Suprapubic skin (tissue), 4 donors: ENCODE data around the gene PSIP1. TPM values are rescaled to one million over a fixed set of nuclear protein-coding genes. Genes with fewer than 3 reads are reported as not detected.

Experiments
- DNase-seq, 2 donors: peaks; one replicate each; pipeline ENCODE4 v3.0.0-alpha.2; 2019; ENCODE audit warnings: low spot score in 2 of 2
- H3K27ac ChIP-seq: fragments of 200-600 bp; sonication (generic); one replicate; pipeline ENCODE4 v1.5.1; 2019
- H3K27me3 ChIP-seq: fragments of 200-600 bp; sonication (generic); one replicate; pipeline ENCODE4 v1.5.1; 2019
- H3K36me3 ChIP-seq: fragments of 200-600 bp; sonication (generic); one replicate; pipeline ENCODE4 v1.5.1; 2019
- H3K4me1 ChIP-seq: fragments of 200-600 bp; sonication (generic); one replicate; pipeline ENCODE4 v1.5.1; 2019
- H3K4me3 ChIP-seq: fragments of 200-600 bp; sonication (generic); one replicate; pipeline ENCODE4 v1.5.1; 2019; ENCODE audit warnings: mild to moderate bottlenecking
- H3K9me3 ChIP-seq: fragments of 200-600 bp; sonication (generic); one replicate; pipeline ENCODE4 v1.5.1; 2019
- EP300 ChIP-seq: sonication (generic); formaldehyde crosslinking; IDR thresholded peaks from one replicate; pipeline ENCODE4 v1.6.1; 2017; ENCODE audit warnings: antibody characterized with exemption
- POLR2A ChIP-seq, 2 donors: fragments of 450-650 bp; IDR thresholded peaks; one replicate each; pipeline ENCODE4 v1.6.1; 2017; ENCODE audit warnings: antibody characterized with exemption in 2 of 2, mild to moderate bottlenecking in 2 of 2, moderate library complexity in 2 of 2
- POLR2AphosphoS5 ChIP-seq, 3 donors: sonication (generic); formaldehyde crosslinking; IDR thresholded peaks; one replicate each; pipeline ENCODE4 v1.6.1; 2017; ENCODE audit warnings: antibody characterized with exemption in 3 of 3
- WGBS: methylation state at CpG from one replicate; pipeline ENCODE4 v1.1.5; 2018; 5-methylcytosine and 5-hydroxymethylcytosine counted together
- total RNA-seq, 4 donors: library from RNA; depleted of rRNA; stranded (reverse); fragments of >200 nt; gene quantifications; one replicate each; pipeline ENCODE4 v1.1.0, GENCODE V29; 2016
- TF ChIP-seq, protein P1 (sequence below), 2 donors: fragments of 200-600 bp in 1 of 2; fragments of 450-650 bp in 1 of 2; sonication (generic) in 1 of 2; IDR thresholded peaks; one replicate each; pipeline ENCODE4 v1.5.1; 2016 to 2019; ENCODE audit warnings: antibody characterized with exemption in 2 of 2, mild to moderate bottlenecking in 1 of 2, moderate library complexity in 1 of 2

The PSIP1 gene
- total RNA-seq, 4 donors from 2014 or later: 13.0 to 30.0 (median 16.0) TPM

DNA sequence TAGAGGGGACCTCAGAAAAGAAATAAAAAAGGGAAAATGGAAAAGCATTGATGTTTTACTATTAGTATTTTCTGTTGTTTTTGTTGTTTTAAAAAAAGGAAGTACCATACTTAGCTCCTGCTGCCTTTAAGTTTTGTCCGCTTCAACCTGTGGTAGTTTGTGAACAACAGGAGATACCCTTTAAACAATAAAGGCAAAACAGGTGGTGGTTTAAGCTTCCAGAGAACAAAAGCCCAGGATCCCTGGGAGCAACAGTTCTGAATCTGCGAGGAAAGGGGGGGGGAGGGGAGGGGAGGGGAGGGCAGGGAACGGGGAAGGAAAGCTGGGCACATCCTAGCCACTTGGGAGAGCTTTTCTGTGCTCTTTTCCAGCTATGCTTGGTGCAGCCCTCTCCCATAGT lies 2.1 kb upstream of the PSIP1 start:
- DNase-seq: no peak
- WGBS: 74% methylated on average over 3 of the region's 3 CpGs
- Histone ChIP-seq H3K9me3 (no peaks in the 10 kb centered on the region), H3K27me3 (no peaks in the 10 kb centered on the region), H3K4me3 (no peak overlapping the region), H3K4me1 (peaks cover 22% of the 10 kb centered on the region), H3K36me3 (no peaks in the 10 kb centered on the region), H3K27ac (no peak overlapping the region)
- TF ChIP-seq, protein P1, sequence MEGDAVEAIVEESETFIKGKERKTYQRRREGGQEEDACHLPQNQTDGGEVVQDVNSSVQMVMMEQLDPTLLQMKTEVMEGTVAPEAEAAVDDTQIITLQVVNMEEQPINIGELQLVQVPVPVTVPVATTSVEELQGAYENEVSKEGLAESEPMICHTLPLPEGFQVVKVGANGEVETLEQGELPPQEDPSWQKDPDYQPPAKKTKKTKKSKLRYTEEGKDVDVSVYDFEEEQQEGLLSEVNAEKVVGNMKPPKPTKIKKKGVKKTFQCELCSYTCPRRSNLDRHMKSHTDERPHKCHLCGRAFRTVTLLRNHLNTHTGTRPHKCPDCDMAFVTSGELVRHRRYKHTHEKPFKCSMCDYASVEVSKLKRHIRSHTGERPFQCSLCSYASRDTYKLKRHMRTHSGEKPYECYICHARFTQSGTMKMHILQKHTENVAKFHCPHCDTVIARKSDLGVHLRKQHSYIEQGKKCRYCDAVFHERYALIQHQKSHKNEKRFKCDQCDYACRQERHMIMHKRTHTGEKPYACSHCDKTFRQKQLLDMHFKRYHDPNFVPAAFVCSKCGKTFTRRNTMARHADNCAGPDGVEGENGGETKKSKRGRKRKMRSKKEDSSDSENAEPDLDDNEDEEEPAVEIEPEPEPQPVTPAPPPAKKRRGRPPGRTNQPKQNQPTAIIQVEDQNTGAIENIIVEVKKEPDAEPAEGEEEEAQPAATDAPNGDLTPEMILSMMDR (IDR thresholded peaks at IDR 0.05): no peak
- TF ChIP-seq POLR2A (IDR thresholded peaks at IDR 0.05) (no peak), POLR2AphosphoS5 (IDR thresholded peaks at IDR 0.05) (no peak), EP300 (no peak)

DNA sequence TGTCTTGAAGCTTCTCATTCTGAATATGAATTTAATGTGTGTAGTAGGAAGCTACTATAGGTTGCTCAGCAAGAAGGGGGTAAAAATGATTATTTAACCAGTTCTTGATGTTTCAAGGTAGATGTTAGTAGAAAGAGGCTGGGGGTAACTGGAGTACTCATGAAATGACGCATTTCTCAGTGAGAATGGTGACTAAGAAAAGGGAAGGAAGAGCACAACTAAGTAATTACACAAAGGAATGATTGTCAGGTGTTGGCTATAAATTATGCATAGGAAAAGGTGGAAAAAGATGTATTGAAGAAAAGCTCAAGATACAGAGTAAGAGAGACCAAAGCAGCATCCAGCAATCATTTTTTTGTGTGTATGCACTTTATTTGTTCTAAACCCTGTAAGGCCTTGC lies 1.4 kb upstream of the PSIP1 start:
- no peaks in the 10 kb centered on the region for H3K27me3 ChIP-seq
- no peak overlapping the region for H3K27ac ChIP-seq
- no peak overlapping the region for H3K4me3 ChIP-seq
- TF ChIP-seq POLR2A (IDR thresholded peaks at IDR 0.05): no peak
- TF ChIP-seq EP300: no peak
- TF ChIP-seq POLR2AphosphoS5 (IDR thresholded peaks at IDR 0.05): no peak
- TF ChIP-seq, protein P1 (IDR thresholded peaks at IDR 0.05): no peak
- H3K36me3 ChIP-seq: peaks cover 2% of the 10 kb centered on the region
- DNase-seq: no peak
- peaks cover 22% of the 10 kb centered on the region for H3K4me1 ChIP-seq
- 100% methylated on average over 1 of the region's 1 CpG for WGBS
- H3K9me3 ChIP-seq: no peaks in the 10 kb centered on the region

DNA sequence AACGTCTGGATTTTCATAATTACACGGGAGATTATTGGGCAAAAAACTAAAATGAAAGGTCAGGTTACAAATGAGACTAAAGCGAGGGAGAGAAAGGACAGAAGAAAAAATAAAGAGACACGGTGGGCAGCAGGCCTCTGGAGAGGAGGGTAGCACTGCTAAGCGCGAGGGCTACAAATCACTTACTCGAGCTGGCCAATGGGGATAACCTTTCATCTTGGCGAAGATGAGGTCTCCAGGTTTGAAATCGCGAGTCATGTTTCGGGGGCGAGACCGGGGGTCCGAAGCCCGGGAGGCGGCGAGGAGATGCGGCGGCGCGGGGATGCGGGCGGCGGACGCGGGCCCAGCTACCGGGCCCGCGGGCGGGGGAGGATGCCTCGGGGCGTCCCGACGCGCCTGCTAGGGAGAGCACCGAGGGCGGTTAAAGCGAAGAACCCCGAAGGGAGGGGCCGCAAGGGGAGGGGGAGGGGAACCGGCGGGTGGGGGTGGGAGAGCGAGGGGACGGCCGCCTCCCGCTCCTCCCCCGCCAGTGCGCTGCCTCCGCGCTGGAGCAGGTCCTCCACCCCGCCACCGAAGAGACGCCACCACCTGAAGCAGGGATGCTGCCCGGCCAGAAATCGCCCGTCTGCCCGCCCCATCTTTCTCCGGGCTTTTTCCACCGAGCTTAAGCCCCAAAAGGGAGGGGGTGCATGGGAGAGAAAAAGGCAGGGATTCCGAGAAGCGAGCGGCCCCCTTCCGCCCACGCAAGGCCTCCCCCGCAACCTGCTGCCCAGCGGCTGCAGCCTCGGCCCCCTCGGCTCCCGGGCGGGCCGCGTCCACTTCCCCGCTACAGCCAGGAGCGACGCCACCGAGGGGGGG lies 610 bp downstream of the PSIP1 start:
- H3K4me3 ChIP-seq: peak overlapping the region; percentile 85
- no peaks in the 10 kb centered on the region for H3K9me3 ChIP-seq
- WGBS: under 1% methylated on average over 60 of the region's 76 CpGs
- H3K36me3 ChIP-seq: peaks cover 18% of the 10 kb centered on the region
- H3K4me1 ChIP-seq: peaks cover 22% of the 10 kb centered on the region
- H3K27me3 ChIP-seq: no peaks in the 10 kb centered on the region
- TF ChIP-seq POLR2AphosphoS5 (IDR thresholded peaks at IDR 0.05) (no peak), EP300 (no peak), POLR2A (IDR thresholded peaks at IDR 0.05) (no peak)
- TF ChIP-seq, protein P1 (IDR thresholded peaks at IDR 0.05): no peak
- no peak for DNase-seq
- H3K27ac ChIP-seq: peak overlapping the region; percentile 75

DNA sequence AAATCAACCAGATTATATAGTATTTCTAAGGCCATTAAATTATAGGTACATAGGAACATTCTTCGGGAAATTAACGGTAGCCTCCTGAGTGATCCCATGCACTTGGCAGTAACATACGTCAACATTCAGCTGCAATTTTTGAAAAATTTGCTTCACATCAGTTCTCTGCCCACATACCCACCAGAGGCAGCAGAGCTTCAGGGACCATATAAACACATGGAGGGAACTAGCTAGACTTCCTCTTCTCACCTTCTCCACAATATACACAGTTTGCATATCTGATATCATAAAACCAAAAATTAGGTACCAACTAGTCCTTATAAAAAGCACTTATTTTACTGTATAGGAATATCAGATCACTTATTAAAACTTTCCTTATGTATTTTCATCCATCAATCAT lies 4.8 kb downstream of the PSIP1 start:
- Histone ChIP-seq H3K36me3 (peaks cover 35% of the 10 kb centered on the region), H3K27ac (no peak overlapping the region), H3K27me3 (no peaks in the 10 kb centered on the region), H3K4me1 (peaks cover 16% of the 10 kb centered on the region), H3K4me3 (no peak overlapping the region), H3K9me3 (no peaks in the 10 kb centered on the region)
- TF ChIP-seq EP300: no peak
- TF ChIP-seq POLR2A (IDR thresholded peaks at IDR 0.05): no peak
- TF ChIP-seq, protein P1 (IDR thresholded peaks at IDR 0.05): no peak
- TF ChIP-seq POLR2AphosphoS5 (IDR thresholded peaks at IDR 0.05): no peak
- 89% methylated on average over 3 of the region's 3 CpGs for WGBS
- DNase-seq: no peak

DNA sequence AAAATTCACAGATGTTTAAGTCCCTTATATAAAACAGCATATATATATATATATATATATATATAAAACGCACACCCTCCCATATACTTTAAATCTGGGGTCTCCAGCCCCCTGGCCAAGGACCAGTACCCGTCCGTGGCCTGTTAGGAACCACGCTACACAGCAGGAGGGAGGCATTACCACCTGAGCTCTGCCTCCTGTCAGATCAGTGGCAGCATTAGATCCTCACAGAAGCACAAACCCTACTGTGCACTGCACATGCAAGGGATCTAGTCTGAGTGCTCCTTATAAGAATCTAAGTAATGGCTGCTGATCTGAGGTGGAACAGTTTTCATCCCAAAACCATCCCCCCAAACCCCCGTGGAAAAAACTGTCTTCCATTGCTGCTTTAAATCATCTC lies 9.0 kb downstream of the PSIP1 start:
- DNase-seq: no peak
- Histone ChIP-seq H3K9me3 (no peaks in the 10 kb centered on the region), H3K27ac (no peak overlapping the region), H3K27me3 (no peaks in the 10 kb centered on the region), H3K4me1 (no peaks in the 10 kb centered on the region), H3K36me3 (peaks cover 31% of the 10 kb centered on the region), H3K4me3 (no peak overlapping the region)
- no peak for TF ChIP-seq POLR2AphosphoS5 (IDR thresholded peaks at IDR 0.05)
- TF ChIP-seq, protein P1 (IDR thresholded peaks at IDR 0.05): no peak
- 86% methylated on average over 5 of the region's 5 CpGs for WGBS
